Measurements from ENCODE around the gene ATP11A. TPM values are rescaled to one million over a fixed set of nuclear protein-coding genes. Genes with fewer than 3 reads are reported as not detected.

The ATP11A gene
- total and polyA plus RNA-seq, 2 donors (not counting 3 experiments of a cell fraction or from before 2014, with no cell fraction given) = 16.5 to 88.1 TPM

- H3K27me3 ChIP-seq (ENCODE audit: control insufficient read depth in 2 of 2, insufficient read depth in 2 of 2, low read length in 2 of 2) = peaks cover 12 to 18% of the 10 kb centered on the region in 2 experiments
- H3K9ac ChIP-seq (replicated peaks; ENCODE audit: extremely low read depth, insufficient read depth, low read length) = no peak overlapping the region
- H2AFZ ChIP-seq (ENCODE audit: low read depth, low read length) = no peak overlapping the region
- H3K79me2 ChIP-seq (ENCODE audit: control insufficient read depth, insufficient read depth, low read length) = no peaks in the 10 kb centered on the region
- H4K20me1 ChIP-seq (replicated peaks; ENCODE audit: control insufficient read depth, extremely low read depth, insufficient read depth, low read length) = no peaks in the 10 kb centered on the region
- no peaks in the 10 kb centered on the region for H3K9me3 ChIP-seq (replicated peaks; ENCODE audit: control insufficient read depth, insufficient read depth, low read length)
- no peaks in the 10 kb centered on the region for H3K36me3 ChIP-seq (ENCODE audit: control insufficient read depth in 2 of 2, extremely low read depth in 1 of 2, insufficient read depth in 2 of 2, low read length in 2 of 2)
- H3K4me2 ChIP-seq (ENCODE audit: insufficient read depth, low read length) = no peak overlapping the region
- H3K4me3 ChIP-seq (replicated peaks in 1 of 3; ENCODE audit: insufficient read depth in 1 of 3, low read depth in 1 of 3, low read length in 3 of 3) = peak overlapping the region in 1 of 3 experiments; percentile 35
- FAIRE-seq (no peak), DNase-seq (ENCODE audit: low read depth, low spot score) (peak; percentile 12)
- ChIA-PET POLR2A (no interaction called here), CTCF (interaction anchor here (0.6 to 1.6 kb wide), 2 partner anchors 19 to 1190 kb away, joined by 3 to 4 read pairs; no protein-coding TSS in a partner anchor)
- no peaks in the 10 kb centered on the region for H3K9me1 ChIP-seq (replicated peaks; ENCODE audit: control insufficient read depth, extremely low read depth, insufficient read depth, low read length)
- H3K4me1 ChIP-seq (ENCODE audit: control insufficient read depth, extremely low read depth, insufficient read depth, low read length) = peaks cover 3% of the 10 kb centered on the region
- no TSS peak for BruUV-seq (replicated peaks)
- H3K27ac ChIP-seq (ENCODE audit: insufficient read depth, low read depth, low read length) = no peak overlapping the region
- intact Hi-C loops (cut with micrococcal nuclease) (no loop called here), dilution Hi-C loops (cut with MboI; ENCODE audit: extremely low pct_ligation_motif_present, low sequenced_read_pairs) (no loop called here)
- TF ChIP-seq FOS (IDR thresholded peaks at IDR 0.05; ENCODE audit: borderline replicate concordance, insufficient read depth, low read length) (no peak), MYC (IDR thresholded peaks at IDR 0.05; ENCODE audit: low read depth, low read length) (no peak), GATA2 (IDR thresholded peaks at IDR 0.05; ENCODE audit: insufficient read depth, insufficient read length, low read depth, low read length) (no peak), EZH2 (IDR thresholded peaks at IDR 0.05; ENCODE audit: borderline replicate concordance, low read depth, low read length, severe bottlenecking) (no peak), CTCF (IDR thresholded peaks at IDR 0.05; ENCODE audit: extremely low read depth in 1 of 2, insufficient read depth in 1 of 2, low read depth in 1 of 2, low read length in 2 of 2) (no peak), POLR2A (IDR thresholded peaks at IDR 0.05; ENCODE audit: low read depth, low read length) (no peak), MAX (IDR thresholded peaks at IDR 0.05; ENCODE audit: insufficient read depth, insufficient read length) (no peak), POLR2AphosphoS5 (IDR thresholded peaks at IDR 0.05; ENCODE audit: insufficient read depth, low read depth, low read length) (no peak), JUN (IDR thresholded peaks at IDR 0.05; ENCODE audit: borderline replicate concordance, insufficient read depth, insufficient read length, low read depth) (no peak)
These were observed 204.0 kb downstream of the ATP11A start for GRCh38 chr13:112893570-112894422.

Data from endothelial cell of umbilical vein (primary cell).